CD4-positive, alpha-beta T cell treated with Interleukin-4 for 4 hours (primary cell): ENCODE results near the gene CEP72.
"Not testable (repeated sequence)": the region's sequence is repeated elsewhere in the genome, so short reads cannot be mapped to it uniquely, and the experiment has no call there.

Source experiments
- DNase-seq: peaks from one replicate; pipeline ENCODE4 v3.0.0-alpha.2; 2020

Gene CEP72

GRCh38 chr5:620152-620551, 8.0 kb downstream of the CEP72 start:
- DNase-seq, result no peak

- DNase-seq, result no peak
Observed at GRCh38 chr5:620586-621180, 8.5 kb downstream of the CEP72 start.

- no peak for DNase-seq
Observed at GRCh38 chr5:621341-621761, 9.2 kb downstream of the CEP72 start.

- no peak for DNase-seq
Observed at GRCh38 chr5:622359-622758, 10.2 kb downstream of the CEP72 start.

- DNase-seq, result no peak
Observed at GRCh38 chr5:622946-623522, 10.9 kb downstream of the CEP72 start.

- no peak for DNase-seq
Observed at GRCh38 chr5:623531-623930, 11.4 kb downstream of the CEP72 start.

- no peak for DNase-seq
Observed at GRCh38 chr5:624118-624950, 12.2 kb downstream of the CEP72 start.

- DNase-seq, result no peak
Observed at GRCh38 chr5:624951-625230, 12.8 kb downstream of the CEP72 start.

GRCh38 chr5:625516-625915, 13.4 kb downstream of the CEP72 start:
- no peak for DNase-seq

GRCh38 chr5:626850-627249, 14.7 kb downstream of the CEP72 start:
- DNase-seq, result no peak

GRCh38 chr5:627840-628239, 15.7 kb downstream of the CEP72 start:
- no peak for DNase-seq

GRCh38 chr5:628351-629205, 16.4 kb downstream of the CEP72 start:
- DNase-seq, result not testable (repeated sequence)

GRCh38 chr5:633501-633955, 21.4 kb downstream of the CEP72 start:
- DNase-seq, result no peak

- no peak for DNase-seq
Observed at GRCh38 chr5:634191-634590, 22.1 kb downstream of the CEP72 start.

GRCh38 chr5:635306-636055, 23.3 kb downstream of the CEP72 start:
- no peak for DNase-seq

- no peak for DNase-seq
Observed at GRCh38 chr5:636951-637350, 24.8 kb downstream of the CEP72 start.

GRCh38 chr5:637581-638450, 25.7 kb downstream of the CEP72 start:
- no peak for DNase-seq

- DNase-seq, result no peak
Observed at GRCh38 chr5:638501-639252, 26.5 kb downstream of the CEP72 start.

GRCh38 chr5:639253-639530, 27.1 kb downstream of the CEP72 start:
- DNase-seq, result no peak

- DNase-seq, result no peak
Observed at GRCh38 chr5:639584-640213, 27.6 kb downstream of the CEP72 start.
